GM12878 (cell line): ENCODE measurements around the gene CHMP6.

Source experiments
- CHD1 ChIP-seq: IDR thresholded peaks from 2 replicates; pipeline ENCODE4 v1.6.1; 2012; ENCODE audit warnings: low read depth, low read length, improper control_type of control experiment
- CTCF ChIP-seq, 3 experiments: IDR thresholded peaks in 2 of 3; conservative IDR thresholded peaks in 1 of 3; 2 replicates each; pipeline ENCODE4 v1.5.1; 2011; ENCODE audit warnings: low read depth in 3 of 3, low read length in 3 of 3, mild to moderate bottlenecking in 3 of 3, control low read depth in 2 of 3, moderate library complexity in 2 of 3, inconsistent platforms in 1 of 3, mixed read lengths in 1 of 3; ENCODE audit not compliant: control insufficient read depth in 2 of 3, insufficient read depth in 1 of 3; ENCODE audit errors: extremely low read depth in 1 of 3
- E4F1 ChIP-seq: fragments of 450-650 bp; IDR thresholded peaks from 2 replicates; pipeline ENCODE4 v1.6.1; 2018; ENCODE audit warnings: borderline replicate concordance, mild to moderate bottlenecking; ENCODE audit not compliant: partially characterized antibody
- IRF3 ChIP-seq: fragments of 450-650 bp; IDR thresholded peaks from 2 replicates; pipeline ENCODE4 v1.6.1; 2014; ENCODE audit warnings: mild to moderate bottlenecking
- POLR2A ChIP-seq: IDR thresholded peaks from 2 replicates; pipeline ENCODE4 v1.6.1; 2011; ENCODE audit warnings: low read depth, mild to moderate bottlenecking, low read length
- RFX5 ChIP-seq: IDR thresholded peaks from 2 replicates; pipeline ENCODE4 v1.6.1; 2011; ENCODE audit warnings: low read depth, low read length, improper control_type of control experiment
- SIN3A ChIP-seq: IDR thresholded peaks from 2 replicates; pipeline ENCODE4 v1.6.1; 2012; ENCODE audit warnings: low read depth, low read length, improper control_type of control experiment
- SMAD1 ChIP-seq: fragments of 450-650 bp; IDR thresholded peaks from 2 replicates; pipeline ENCODE4 v1.6.1; 2018; ENCODE audit warnings: mild to moderate bottlenecking, low read depth; ENCODE audit not compliant: partially characterized antibody
- SMC3 ChIP-seq: IDR thresholded peaks from 2 replicates; pipeline ENCODE4 v1.6.1; 2011; ENCODE audit warnings: low read length, improper control_type of control experiment, borderline replicate concordance
- SRF ChIP-seq, 2 experiments: IDR thresholded peaks; 2 replicates each; pipeline ENCODE4 v1.6.1; 2011; ENCODE audit warnings: low read depth in 2 of 2, low read length in 2 of 2, mild to moderate bottlenecking in 1 of 2, moderate library complexity in 1 of 2
- TARDBP ChIP-seq: IDR thresholded peaks from 2 replicates; pipeline ENCODE4 v1.6.1; 2016; ENCODE audit warnings: borderline replicate concordance
- USF2 ChIP-seq: IDR thresholded peaks from 2 replicates; pipeline ENCODE4 v1.6.1; 2011; ENCODE audit warnings: low read depth, low read length, improper control_type of control experiment, borderline replicate concordance
- ZBTB33 ChIP-seq: fragments of 450-650 bp; IDR thresholded peaks from 2 replicates; pipeline ENCODE4 v1.6.1; 2017; ENCODE audit warnings: mild to moderate bottlenecking
- ZNF384 ChIP-seq: IDR thresholded peaks from 2 replicates; pipeline ENCODE4 v1.6.1; 2012; ENCODE audit warnings: low read depth, mild to moderate bottlenecking, low read length, improper control_type of control experiment, borderline replicate concordance

- TF ChIP-seq SMC3 (no peak), CTCF (IDR thresholded peaks at IDR 0.05 in 2 of 3, conservative IDR thresholded peaks at IDR 0.05 in 1 of 3; ENCODE audit: control insufficient read depth in 2 of 3, extremely low read depth in 1 of 3, insufficient read depth in 1 of 3, low read depth in 3 of 3, low read length in 3 of 3) (no peak), CHD1 (no peak), ZBTB33 (no peak), SIN3A (no peak), TARDBP (no peak), IRF3 (no peak), SRF (IDR thresholded peaks at IDR 0.05; ENCODE audit: low read depth in 2 of 2, low read length in 2 of 2) (no peak), USF2 (no peak), RFX5 (no peak), SMAD1 (no peak), E4F1 (no peak), ZNF384 (no peak), POLR2A (no peak)
These were observed 30.1 kb downstream of the CHMP6 start for GRCh38 chr17:81021531-81022343.
